ENCODE results near the gene PPP1R9A.

The PPP1R9A gene

DNA sequence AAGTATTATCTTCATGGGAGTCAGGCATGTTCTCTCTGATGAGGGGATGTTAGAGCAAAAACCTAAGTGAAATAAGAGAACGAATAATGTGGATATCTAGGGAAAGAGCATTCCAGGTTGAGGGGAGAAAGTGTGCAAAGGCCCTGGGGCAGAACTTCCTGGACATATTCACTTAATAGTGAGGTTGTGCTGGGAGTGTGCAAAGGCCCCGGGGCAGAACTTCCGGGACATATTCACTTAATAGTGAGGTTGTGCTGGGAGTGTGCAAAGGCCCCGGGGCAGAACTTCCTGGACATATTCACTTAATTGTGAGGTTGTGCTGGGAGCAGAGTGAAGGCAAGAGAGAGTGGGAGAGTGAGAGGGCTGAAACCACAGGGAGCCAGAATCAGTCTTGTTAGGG is 405.2 kb downstream of the PPP1R9A start:
- TF ChIP-seq TARDBP (IDR thresholded peaks at IDR 0.05) (no peak), NFRKB (IDR thresholded peaks at IDR 0.05) (no peak), HDGF (IDR thresholded peaks at IDR 0.05; ENCODE audit: borderline replicate concordance) (no peak)
- DNase-seq (ENCODE audit: extremely low spot score) = no peak
- ChIA-PET POLR2A (no interaction called here), CTCF (no interaction called here)

DNA sequence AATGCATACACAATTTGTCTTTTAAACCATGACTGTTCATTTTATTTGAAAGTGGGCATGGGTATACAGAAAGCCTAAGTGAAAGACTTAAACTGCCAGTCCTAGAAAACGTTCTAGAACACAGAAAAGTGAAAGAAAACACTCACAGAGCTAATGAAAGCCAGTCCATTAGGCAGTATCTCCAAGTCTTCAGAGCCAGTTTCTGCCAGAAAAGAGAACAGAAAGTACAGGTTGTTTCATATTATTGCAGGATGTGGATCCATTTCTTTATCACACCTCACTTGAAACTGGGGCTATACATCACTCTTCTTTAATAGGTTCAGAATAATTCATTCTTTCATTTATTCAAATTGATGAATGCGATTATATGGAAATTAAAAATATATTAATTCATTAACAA is 409.2 kb downstream of the PPP1R9A start:
- CTCF ChIA-PET = no interaction called here
- DNase-seq (ENCODE audit: extremely low spot score) = no peak
- POLR2A ChIA-PET = no interaction called here
- TF ChIP-seq BHLHE40 (IDR thresholded peaks at IDR 0.05; ENCODE audit: borderline replicate concordance) (no peak), FOXA1 (IDR thresholded peaks at IDR 0.05) (no peak), LEF1 (IDR thresholded peaks at IDR 0.05; ENCODE audit: borderline replicate concordance) (no peak), TARDBP (IDR thresholded peaks at IDR 0.05) (no peak)
- TF ChIP-seq, protein P1, sequence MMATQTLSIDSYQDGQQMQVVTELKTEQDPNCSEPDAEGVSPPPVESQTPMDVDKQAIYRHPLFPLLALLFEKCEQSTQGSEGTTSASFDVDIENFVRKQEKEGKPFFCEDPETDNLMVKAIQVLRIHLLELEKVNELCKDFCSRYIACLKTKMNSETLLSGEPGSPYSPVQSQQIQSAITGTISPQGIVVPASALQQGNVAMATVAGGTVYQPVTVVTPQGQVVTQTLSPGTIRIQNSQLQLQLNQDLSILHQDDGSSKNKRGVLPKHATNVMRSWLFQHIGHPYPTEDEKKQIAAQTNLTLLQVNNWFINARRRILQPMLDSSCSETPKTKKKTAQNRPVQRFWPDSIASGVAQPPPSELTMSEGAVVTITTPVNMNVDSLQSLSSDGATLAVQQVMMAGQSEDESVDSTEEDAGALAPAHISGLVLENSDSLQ (IDR thresholded peaks at IDR 0.05) = no peak

GRCh38 chr7:95317546-95317945 is 410.2 kb downstream of the PPP1R9A start:
- DNase-seq (ENCODE audit: extremely low spot score) = no peak
- CTCF ChIA-PET = no interaction called here
- POLR2A ChIA-PET = no interaction called here
- TF ChIP-seq FOXK2 (IDR thresholded peaks at IDR 0.05) (no peak), L3MBTL2 (conservative IDR thresholded peaks at IDR 0.05) (no peak), HDGF (IDR thresholded peaks at IDR 0.05; ENCODE audit: borderline replicate concordance) (no peak), ZNF384 (IDR thresholded peaks at IDR 0.05) (no peak), ELF4 (IDR thresholded peaks at IDR 0.05) (no peak), LEF1 (IDR thresholded peaks at IDR 0.05; ENCODE audit: borderline replicate concordance) (no peak), NFRKB (IDR thresholded peaks at IDR 0.05) (no peak), ARNT (IDR thresholded peaks at IDR 0.05) (no peak), TARDBP (IDR thresholded peaks at IDR 0.05) (no peak), FOXA1 (IDR thresholded peaks at IDR 0.05) (no peak), FOXM1 (IDR thresholded peaks at IDR 0.05; ENCODE audit: borderline replicate concordance) (no peak), SP1 (IDR thresholded peaks at IDR 0.05) (no peak), CTBP1 (IDR thresholded peaks at IDR 0.05; ENCODE audit: borderline replicate concordance) (no peak), SUZ12 (IDR thresholded peaks at IDR 0.05) (no peak), BHLHE40 (IDR thresholded peaks at IDR 0.05; ENCODE audit: borderline replicate concordance) (no peak)
- TF ChIP-seq, protein P1 (IDR thresholded peaks at IDR 0.05) = no peak

DNA sequence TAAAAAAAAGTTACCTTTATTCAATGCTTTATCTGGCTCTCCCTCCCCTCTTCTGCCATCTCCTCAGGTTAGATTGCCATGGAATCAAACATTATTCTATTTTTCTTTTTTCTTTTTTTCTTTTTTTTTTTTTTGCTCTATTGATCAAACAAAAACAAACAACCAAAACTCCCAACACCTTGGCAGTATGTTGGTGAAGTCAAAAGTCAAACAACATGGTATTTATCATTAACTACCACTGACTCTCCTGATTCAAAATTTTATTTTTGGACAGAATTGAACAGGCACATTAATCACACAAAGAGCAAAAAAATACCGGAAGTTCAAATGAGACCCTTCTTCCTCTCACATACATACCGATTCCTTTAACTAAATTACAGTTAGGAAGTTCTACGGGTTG is 410.6 kb downstream of the PPP1R9A start:
- no peak for DNase-seq (ENCODE audit: extremely low spot score)
- TF ChIP-seq ARNT (IDR thresholded peaks at IDR 0.05) (no peak), ELF4 (IDR thresholded peaks at IDR 0.05) (no peak), LEF1 (IDR thresholded peaks at IDR 0.05; ENCODE audit: borderline replicate concordance) (no peak), NFRKB (IDR thresholded peaks at IDR 0.05) (no peak), SP1 (IDR thresholded peaks at IDR 0.05) (no peak), FOXA1 (IDR thresholded peaks at IDR 0.05) (no peak), TARDBP (IDR thresholded peaks at IDR 0.05) (no peak), HDGF (IDR thresholded peaks at IDR 0.05; ENCODE audit: borderline replicate concordance) (no peak), BHLHE40 (IDR thresholded peaks at IDR 0.05; ENCODE audit: borderline replicate concordance) (no peak), CTBP1 (IDR thresholded peaks at IDR 0.05; ENCODE audit: borderline replicate concordance) (no peak), SUZ12 (IDR thresholded peaks at IDR 0.05) (no peak), L3MBTL2 (conservative IDR thresholded peaks at IDR 0.05) (no peak), ZNF384 (IDR thresholded peaks at IDR 0.05) (no peak), FOXM1 (IDR thresholded peaks at IDR 0.05; ENCODE audit: borderline replicate concordance) (no peak), FOXK2 (IDR thresholded peaks at IDR 0.05) (no peak)
- TF ChIP-seq, protein P1 (IDR thresholded peaks at IDR 0.05) = no peak
- CTCF ChIA-PET = no interaction called here
- POLR2A ChIA-PET = no interaction called here

DNA sequence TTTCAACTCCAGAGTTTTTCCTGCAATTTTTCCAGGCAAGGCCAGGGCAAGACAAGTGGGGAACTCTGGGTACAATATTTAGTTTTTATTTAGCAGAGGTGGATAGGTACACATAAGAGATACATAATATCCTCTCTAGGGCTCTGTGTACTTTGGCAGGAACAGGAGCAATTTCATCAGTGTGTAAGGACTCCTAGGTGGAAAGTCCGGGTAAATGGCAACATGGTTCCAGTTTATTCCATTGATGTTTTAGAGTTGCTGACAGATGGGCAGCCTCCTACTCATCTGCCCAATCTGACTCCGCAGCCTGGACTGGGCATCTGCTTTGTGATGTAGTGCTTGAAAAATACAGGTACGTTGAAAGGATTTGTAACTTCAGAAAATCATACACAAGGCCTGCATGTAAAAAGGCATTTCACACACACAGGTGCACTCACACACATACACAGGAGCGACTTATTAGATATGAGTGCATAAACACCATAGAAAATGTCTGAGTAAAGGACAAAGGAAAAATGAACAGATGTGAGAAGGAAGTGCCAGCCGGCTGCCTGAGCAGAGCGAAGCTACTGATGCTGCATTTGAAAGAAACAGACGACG is 411.2 kb downstream of the PPP1R9A start:
- TF ChIP-seq L3MBTL2 (conservative IDR thresholded peaks at IDR 0.05) (no peak), HDGF (IDR thresholded peaks at IDR 0.05; ENCODE audit: borderline replicate concordance) (no peak), NFRKB (IDR thresholded peaks at IDR 0.05) (no peak), FOXK2 (IDR thresholded peaks at IDR 0.05) (no peak), SUZ12 (IDR thresholded peaks at IDR 0.05) (no peak), FOXA1 (IDR thresholded peaks at IDR 0.05) (no peak), ELF4 (IDR thresholded peaks at IDR 0.05) (no peak), FOXM1 (IDR thresholded peaks at IDR 0.05; ENCODE audit: borderline replicate concordance) (no peak), TARDBP (IDR thresholded peaks at IDR 0.05) (no peak), BHLHE40 (IDR thresholded peaks at IDR 0.05; ENCODE audit: borderline replicate concordance) (no peak), LEF1 (IDR thresholded peaks at IDR 0.05; ENCODE audit: borderline replicate concordance) (no peak)
- no peak for DNase-seq (ENCODE audit: extremely low spot score)
- ChIA-PET CTCF (no interaction called here), POLR2A (no interaction called here)

DNA sequence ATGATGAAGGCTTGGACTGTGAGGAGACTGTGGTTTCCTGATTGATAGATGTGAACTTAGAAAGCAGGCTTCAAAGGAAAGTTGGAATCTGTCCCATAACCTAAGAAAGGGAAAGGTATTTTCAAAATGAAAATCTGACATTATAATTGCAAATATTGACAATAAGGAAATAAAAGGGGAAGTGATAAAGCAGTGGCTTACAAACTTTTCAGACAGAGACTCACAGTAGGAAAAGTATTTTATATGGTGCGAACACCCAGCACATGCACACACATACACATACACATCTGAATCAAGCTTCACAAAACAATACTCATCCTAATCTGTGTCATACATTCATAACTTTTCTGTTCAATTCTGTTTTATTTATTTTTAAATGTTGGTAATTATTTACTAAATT is 412.2 kb downstream of the PPP1R9A start:
- no peak for DNase-seq (ENCODE audit: extremely low spot score)
- ChIA-PET CTCF (no interaction called here), POLR2A (no interaction called here)
- TF ChIP-seq, protein P1 (IDR thresholded peaks at IDR 0.05) = no peak
- TF ChIP-seq ELF4 (IDR thresholded peaks at IDR 0.05) (no peak), FOXM1 (IDR thresholded peaks at IDR 0.05; ENCODE audit: borderline replicate concordance) (no peak), NFRKB (IDR thresholded peaks at IDR 0.05) (no peak), ARNT (IDR thresholded peaks at IDR 0.05) (no peak), SUZ12 (IDR thresholded peaks at IDR 0.05) (no peak), TARDBP (IDR thresholded peaks at IDR 0.05) (no peak)

Data from HEK293T (cell line).